GM10248 (cell line): ENCODE results near the gene NACAD.
"Not testable (repeated sequence)": the region's sequence is repeated elsewhere in the genome, so short reads cannot be mapped to it uniquely, and the experiment has no call there.

Experiments
- CTCF ChIA-PET: fragments of 300-600 bp; sonication (Branson Sonifier 250); formaldehyde crosslinking; extraction: SDS; loops from one replicate; lab custom pipeline; 2021; ENCODE audit warnings: antibody characterized with exemption; lab: Yijun Ruan, JAX
- POLR2A ChIA-PET: fragments of 350-650 bp; sonication (Branson Sonifier 250); formaldehyde crosslinking; extraction: SDS; loops from one replicate; lab custom pipeline; 2020; ENCODE audit warnings: antibody characterized with exemption; lab: Yijun Ruan, JAX
- DNase-seq: peaks from one replicate; pipeline ENCODE4 v3.0.0; 2012; ENCODE audit errors: extremely low spot score
- TF ChIP-seq, protein P1 (sequence below): IDR thresholded peaks from 2 replicates; pipeline ENCODE4 v1.5.1; 2012; ENCODE audit warnings: mild to moderate bottlenecking, low read depth; ENCODE audit errors: extremely low read depth, missing control alignments, control extremely low read depth

The NACAD gene

GRCh38 chr7:45116048-45116447, 27.3 kb upstream of the NACAD start:
- TF ChIP-seq, protein P1, sequence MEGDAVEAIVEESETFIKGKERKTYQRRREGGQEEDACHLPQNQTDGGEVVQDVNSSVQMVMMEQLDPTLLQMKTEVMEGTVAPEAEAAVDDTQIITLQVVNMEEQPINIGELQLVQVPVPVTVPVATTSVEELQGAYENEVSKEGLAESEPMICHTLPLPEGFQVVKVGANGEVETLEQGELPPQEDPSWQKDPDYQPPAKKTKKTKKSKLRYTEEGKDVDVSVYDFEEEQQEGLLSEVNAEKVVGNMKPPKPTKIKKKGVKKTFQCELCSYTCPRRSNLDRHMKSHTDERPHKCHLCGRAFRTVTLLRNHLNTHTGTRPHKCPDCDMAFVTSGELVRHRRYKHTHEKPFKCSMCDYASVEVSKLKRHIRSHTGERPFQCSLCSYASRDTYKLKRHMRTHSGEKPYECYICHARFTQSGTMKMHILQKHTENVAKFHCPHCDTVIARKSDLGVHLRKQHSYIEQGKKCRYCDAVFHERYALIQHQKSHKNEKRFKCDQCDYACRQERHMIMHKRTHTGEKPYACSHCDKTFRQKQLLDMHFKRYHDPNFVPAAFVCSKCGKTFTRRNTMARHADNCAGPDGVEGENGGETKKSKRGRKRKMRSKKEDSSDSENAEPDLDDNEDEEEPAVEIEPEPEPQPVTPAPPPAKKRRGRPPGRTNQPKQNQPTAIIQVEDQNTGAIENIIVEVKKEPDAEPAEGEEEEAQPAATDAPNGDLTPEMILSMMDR, result no peak
- DNase-seq, result no peak
- CTCF ChIA-PET, result interaction anchor here (1.0 to 8.2 kb wide), 4 partner anchors 15 to 259 kb away, joined by 3 to 41 read pairs (median 4); no protein-coding TSS in a partner anchor
- POLR2A ChIA-PET, result interaction anchor here (0.6 kb wide), 1 partner anchor 19 kb away, joined by 3 read pairs; no protein-coding TSS in a partner anchor

DNA sequence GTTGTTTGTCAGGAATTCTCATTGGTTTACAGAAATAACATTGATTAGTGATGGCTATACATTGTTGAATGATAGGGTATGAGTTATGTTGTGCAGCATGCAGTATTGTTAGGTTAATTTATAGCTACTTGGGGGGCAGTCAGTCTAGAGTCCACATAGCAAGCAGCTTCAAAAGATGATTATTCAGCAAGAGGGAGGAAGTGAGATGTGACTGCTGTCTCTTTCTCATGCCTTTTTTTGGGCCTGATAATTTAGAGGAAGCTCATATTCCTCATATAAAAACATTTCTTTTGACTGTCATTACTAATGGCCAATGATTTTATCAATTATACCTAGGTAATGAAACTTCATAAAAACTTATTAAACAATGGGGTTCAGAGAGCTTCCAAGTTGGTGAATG, 26.2 kb upstream of the NACAD start:
- ChIA-PET POLR2A (interaction anchor here (0.5 kb wide), 1 partner anchor 241 kb away, joined by 4 read pairs; no protein-coding TSS in a partner anchor), CTCF (interaction anchor here (0.9 to 8.2 kb wide), 2 partner anchors 11 to 21 kb away, joined by 3 to 41 read pairs; no protein-coding TSS in a partner anchor)
- DNase-seq, result no peak
- TF ChIP-seq, protein P1, result no peak

DNA sequence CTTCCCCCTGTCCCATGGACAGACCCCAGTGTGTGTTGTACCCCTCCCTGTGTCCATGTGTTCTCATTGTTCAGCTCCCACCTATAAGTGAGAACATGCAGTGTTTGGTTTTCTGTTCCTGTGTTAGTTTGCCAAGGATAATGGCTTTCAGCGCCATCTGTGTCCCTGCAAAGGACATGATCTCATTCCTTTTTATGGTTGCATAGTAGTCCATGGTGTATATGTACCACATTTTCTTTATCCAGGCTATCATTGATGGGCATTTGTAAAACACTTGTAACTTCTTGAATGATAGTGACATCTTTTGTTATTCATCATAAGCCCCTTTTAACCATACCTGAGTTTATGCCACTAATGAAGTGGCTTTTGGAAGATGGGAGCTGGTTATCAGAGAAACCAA, 25.5 kb upstream of the NACAD start:
- not testable (repeated sequence) for DNase-seq
- ChIA-PET CTCF (interaction anchor here (0.9 to 8.2 kb wide), 3 partner anchors 9 to 22 kb away, joined by 3 to 41 read pairs (median 3); no protein-coding TSS in a partner anchor), POLR2A (interaction anchor here (0.5 kb wide), 1 partner anchor 240 kb away, joined by 4 read pairs; no protein-coding TSS in a partner anchor)

- ChIA-PET CTCF (interaction anchor here (1.3 kb wide), 1 partner anchor 11 kb away, joined by 3 read pairs; no protein-coding TSS in a partner anchor), POLR2A (interaction anchor here (1.2 kb wide), 1 partner anchor 23 kb away, joined by 3 read pairs; no protein-coding TSS in a partner anchor)
- no peak for DNase-seq
- TF ChIP-seq, protein P1, result no peak
Measured at GRCh38 chr7:45112648-45113047, 23.9 kb upstream of the NACAD start.

DNA sequence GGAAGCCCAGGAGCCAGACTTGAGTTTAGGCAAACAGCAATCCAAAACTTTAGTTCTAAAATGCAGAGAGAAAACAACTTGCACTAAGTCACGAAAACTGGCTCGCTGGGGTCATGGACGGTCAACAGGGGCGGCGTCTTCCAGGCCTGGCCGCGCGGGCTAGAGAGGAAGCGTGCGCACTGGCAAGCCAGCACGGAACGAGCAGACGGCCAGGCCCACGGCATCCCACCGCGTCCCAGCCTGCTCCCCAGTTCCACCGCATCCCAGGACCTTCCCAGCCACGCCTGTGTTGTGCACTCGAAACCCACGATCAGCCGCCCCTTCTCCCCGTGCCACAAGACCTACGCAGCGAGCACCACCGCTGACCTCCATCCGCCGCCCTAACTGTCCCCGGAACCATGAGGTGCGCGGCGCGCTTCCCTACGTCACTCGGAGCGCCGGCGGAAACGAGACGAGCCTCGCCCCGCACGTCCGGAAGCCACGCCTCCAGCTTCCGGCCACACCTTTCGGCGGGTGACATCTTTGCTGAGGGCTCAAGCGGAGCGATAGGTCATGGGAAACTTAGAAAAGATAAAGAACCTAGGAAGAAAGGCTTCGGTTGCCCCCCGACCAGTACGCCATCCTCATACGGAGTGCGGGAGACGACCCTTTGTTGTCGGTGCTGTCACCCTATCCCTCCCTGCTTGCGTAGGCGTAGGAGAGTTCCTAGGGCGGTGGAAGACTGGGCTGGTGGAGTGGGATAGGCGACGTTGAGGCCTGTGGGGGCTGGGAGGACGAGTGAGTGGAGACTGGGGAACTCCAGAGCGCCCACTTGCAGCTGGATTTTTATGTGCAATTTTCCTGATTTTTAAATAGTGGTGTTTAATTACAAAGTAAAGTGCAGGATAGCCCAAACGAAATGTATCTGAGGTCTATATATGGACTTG, 22.8 kb upstream of the NACAD start, which contains the start of gene TBRG4:
Gene TBRG4, minus strand, starts transcription at position 400 of the 926 bp plus-strand sequence. CDS start 2,460 bp downstream, outside the sequence.
- peak; percentile 95 for DNase-seq
- ChIA-PET POLR2A (interaction anchor here (0.6 to 1.2 kb wide), 2 partner anchors 25 to 83 kb away, joined by 3 to 4 read pairs; no protein-coding TSS in a partner anchor), CTCF (interaction anchor here (1.0 to 1.5 kb wide), 6 partner anchors 16 to 255 kb away, joined by 3 to 7 read pairs (median 6); no protein-coding TSS in a partner anchor)
- TF ChIP-seq, protein P1, result peak; percentile 27

- TF ChIP-seq, protein P1, result no peak
- POLR2A ChIA-PET, result no interaction called here
- CTCF ChIA-PET, result no interaction called here
- no peak for DNase-seq
Measured at GRCh38 chr7:45108863-45109262, 20.1 kb upstream of the NACAD start.

- ChIA-PET CTCF (no interaction called here), POLR2A (no interaction called here)
- no peak for DNase-seq
- TF ChIP-seq, protein P1, result no peak
Measured at GRCh38 chr7:45107356-45107755, 18.6 kb upstream of the NACAD start.
